IMR-90 (cell line): Measurements from ENCODE around the gene ITGB2. TPM values are rescaled to one million over a fixed set of nuclear protein-coding genes. Genes with fewer than 3 reads are reported as not detected.

Experiments used
- ATAC-seq: fragments of 200-7000 bp; cut with Tn5 transposase; 2 replicates; pipeline ENCODE4 v1.9.1; 2020; ENCODE audit warnings: low read depth, mild to moderate bottlenecking, moderate library complexity
- BruUV-seq: library from RNA; stranded (reverse); fragments of 400-500 nt; replicated peaks from 2 replicates; lab custom pipeline; 2021; lab: Mats Ljungman, UMichigan
- CTCF ChIA-PET: fragments of 300-600 bp; formaldehyde crosslinking; extraction: SDS; loops from one replicate; lab custom pipeline; 2021; ENCODE audit warnings: antibody characterized with exemption; lab: Yijun Ruan, JAX
- POLR2A ChIA-PET: fragments of 300-600 bp; sonication (Branson Sonifier 250); formaldehyde crosslinking; loops from one replicate; lab custom pipeline; 2022; ENCODE audit warnings: antibody characterized with exemption; ENCODE audit not compliant: unreplicated experiment; lab: Charles Lee
- DNase-seq: peaks from one replicate; pipeline ENCODE4 v3.0.0; 2013
- H2AFZ ChIP-seq: replicated peaks from 2 replicates; pipeline ENCODE3; 2013; ENCODE audit warnings: low read length, mild to moderate bottlenecking; ENCODE audit not compliant: poor library complexity
- H2AK5ac ChIP-seq: 2 replicates; pipeline ENCODE4 v1.6.1; 2013; ENCODE audit warnings: low read depth, low read length, inconsistent platforms
- H2AK9ac ChIP-seq: replicated peaks from 2 replicates; pipeline ENCODE3; 2013; ENCODE audit warnings: mild to moderate bottlenecking, low read depth, low read length, moderate library complexity; ENCODE audit not compliant: poor library complexity
- H2BK120ac ChIP-seq: 2 replicates; pipeline ENCODE4 v1.6.1; 2013; ENCODE audit warnings: low read depth, low read length, inconsistent platforms
- H2BK15ac ChIP-seq: 3 replicates; pipeline ENCODE4 v1.6.1; 2013; ENCODE audit warnings: low read depth, low read length, inconsistent platforms
- H2BK20ac ChIP-seq: 2 replicates; pipeline ENCODE4 v1.6.1; 2013; ENCODE audit warnings: low read depth, mild to moderate bottlenecking, inconsistent platforms, low read length, moderate library complexity
- H2BK5ac ChIP-seq: 2 replicates; pipeline ENCODE4 v1.6.1; 2013; ENCODE audit warnings: mild to moderate bottlenecking, low read depth, low read length, inconsistent platforms; ENCODE audit not compliant: poor library complexity, severe bottlenecking
- H3K14ac ChIP-seq: replicated peaks from 2 replicates; pipeline ENCODE4 v1.6.1; 2013; ENCODE audit warnings: low read depth, low read length, inconsistent platforms
- H3K18ac ChIP-seq: 2 replicates; pipeline ENCODE4 v1.6.1; 2013; ENCODE audit warnings: low read depth, low read length, control low read depth
- H3K23ac ChIP-seq: 2 replicates; pipeline ENCODE4 v1.6.1; 2013; ENCODE audit warnings: low read depth, low read length, inconsistent platforms
- H3K27ac ChIP-seq: 2 replicates; pipeline ENCODE4 v1.5.1; 2013; ENCODE audit warnings: mild to moderate bottlenecking, control low read depth, low read length; ENCODE audit not compliant: insufficient read depth
- H3K27me3 ChIP-seq: 2 replicates; pipeline ENCODE4 v1.6.1; 2013; ENCODE audit warnings: low read length; ENCODE audit not compliant: control insufficient read depth, insufficient read depth
- H3K36me3 ChIP-seq: 2 replicates; pipeline ENCODE4 v1.6.1; 2013; ENCODE audit warnings: low read length, mixed read lengths; ENCODE audit not compliant: control insufficient read depth, insufficient read depth
- H3K4ac ChIP-seq: 2 replicates; pipeline ENCODE4 v1.6.1; 2013; ENCODE audit warnings: low read depth, low read length, inconsistent platforms
- H3K4me1 ChIP-seq: 2 replicates; pipeline ENCODE4 v1.6.1; 2013; ENCODE audit warnings: low read length, mixed read lengths; ENCODE audit not compliant: control insufficient read depth, insufficient read depth
- H3K4me2 ChIP-seq: 2 replicates; pipeline ENCODE4 v1.6.1; 2013; ENCODE audit warnings: low read depth, mild to moderate bottlenecking, control low read depth, low read length, moderate library complexity
- H3K4me3 ChIP-seq: 2 replicates; pipeline ENCODE4 v1.5.1; 2013; ENCODE audit warnings: low read depth, mild to moderate bottlenecking, control low read depth, low read length, moderate library complexity; ENCODE audit not compliant: insufficient read depth
- H3K56ac ChIP-seq: 2 replicates; pipeline ENCODE4 v1.6.1; 2013; ENCODE audit warnings: low read length, inconsistent platforms; ENCODE audit not compliant: insufficient read depth; ENCODE audit errors: extremely low read depth
- H3K79me1 ChIP-seq, 2 experiments: 2 replicates each; pipeline ENCODE4 v1.6.1; 2013; ENCODE audit warnings: low read length in 2 of 2, inconsistent platforms in 1 of 2, low read depth in 1 of 2
- H3K9ac ChIP-seq: 2 replicates; pipeline ENCODE4 v1.6.1; 2013; ENCODE audit warnings: low read depth, low read length, control low read depth
- H3K9me1 ChIP-seq: 2 replicates; pipeline ENCODE4 v1.6.1; 2013; ENCODE audit warnings: low read length, inconsistent platforms; ENCODE audit not compliant: insufficient read depth
- H3K9me3 ChIP-seq: 2 replicates; pipeline ENCODE4 v1.6.1; 2013; ENCODE audit warnings: low read length; ENCODE audit not compliant: control insufficient read depth, insufficient read depth
- H4K20me1 ChIP-seq: 2 replicates; pipeline ENCODE4 v1.6.1; 2013; ENCODE audit warnings: low read length, inconsistent platforms; ENCODE audit not compliant: insufficient read depth
- H4K5ac ChIP-seq: 2 replicates; pipeline ENCODE4 v1.6.1; 2013; ENCODE audit warnings: mild to moderate bottlenecking, low read depth, low read length, control low read depth
- H4K8ac ChIP-seq, 2 experiments: 2 replicates each; pipeline ENCODE4 v1.6.1; 2013; ENCODE audit warnings: low read depth in 2 of 2, low read length in 2 of 2, control low read depth in 1 of 2, inconsistent platforms in 1 of 2
- H4K91ac ChIP-seq: 2 replicates; pipeline ENCODE4 v1.6.1; 2013; ENCODE audit warnings: low read depth, low read length, inconsistent platforms; ENCODE audit not compliant: insufficient read depth
- BHLHE40 ChIP-seq: fragments of 150-350 bp; IDR thresholded peaks from 2 replicates; pipeline ENCODE4 v1.6.1; 2016; ENCODE audit warnings: mild to moderate bottlenecking, low read depth, low read length
- CEBPB ChIP-seq: IDR thresholded peaks from 2 replicates; pipeline ENCODE4 v1.6.1; 2012; ENCODE audit warnings: low read depth, low read length, improper control_type of control experiment
- CHD1 ChIP-seq: IDR thresholded peaks from 2 replicates; pipeline ENCODE4 v1.6.1; 2012; ENCODE audit warnings: low read depth, low read length, improper control_type of control experiment
- CTCF ChIP-seq: conservative IDR thresholded peaks from 2 replicates; pipeline ENCODE4 v1.5.1; 2012; ENCODE audit warnings: mild to moderate bottlenecking, low read depth, low read length, improper control_type of control experiment
- ELK1 ChIP-seq: fragments of 150-350 bp; IDR thresholded peaks from 2 replicates; pipeline ENCODE4 v1.6.1; 2016; ENCODE audit warnings: low read depth, mild to moderate bottlenecking, low read length, moderate library complexity, borderline replicate concordance
- FOS ChIP-seq: fragments of 150-350 bp; IDR thresholded peaks from 2 replicates; pipeline ENCODE4 v1.6.1; 2016; ENCODE audit warnings: low read depth, low read length
- MAFK ChIP-seq: IDR thresholded peaks from 2 replicates; pipeline ENCODE4 v1.6.1; 2012; ENCODE audit warnings: low read depth, low read length, improper control_type of control experiment
- MAZ ChIP-seq: IDR thresholded peaks from 2 replicates; pipeline ENCODE4 v1.6.1; 2012; ENCODE audit warnings: low read depth, mild to moderate bottlenecking, low read length, improper control_type of control experiment, moderate library complexity, borderline replicate concordance
- MXI1 ChIP-seq: IDR thresholded peaks from 2 replicates; pipeline ENCODE4 v1.6.1; 2012; ENCODE audit warnings: low read depth, mild to moderate bottlenecking, low read length, moderate library complexity, borderline replicate concordance
- NFE2L2 ChIP-seq: fragments of 150-350 bp; IDR thresholded peaks from 2 replicates; pipeline ENCODE4 v1.6.1; 2016; ENCODE audit warnings: low read depth, mild to moderate bottlenecking, low read length
- POLR2A ChIP-seq: IDR thresholded peaks from 2 replicates; pipeline ENCODE4 v1.6.1; 2012; ENCODE audit warnings: mild to moderate bottlenecking, low read depth, low read length
- RAD21 ChIP-seq: IDR thresholded peaks from 2 replicates; pipeline ENCODE4 v1.6.1; 2012; ENCODE audit warnings: low read length, improper control_type of control experiment
- RCOR1 ChIP-seq: IDR thresholded peaks from 2 replicates; pipeline ENCODE4 v1.6.1; 2012; ENCODE audit warnings: mild to moderate bottlenecking, low read length, improper control_type of control experiment; ENCODE audit not compliant: insufficient replicate concordance
- RFX5 ChIP-seq: IDR thresholded peaks from 2 replicates; pipeline ENCODE4 v1.8.0; 2012; ENCODE audit warnings: low read depth, mild to moderate bottlenecking, low read length, moderate library complexity
- SMC3 ChIP-seq: fragments of 150-350 bp; IDR thresholded peaks from 2 replicates; pipeline ENCODE4 v1.6.1; 2016; ENCODE audit warnings: low read depth, mild to moderate bottlenecking, antibody characterized with exemption, low read length, moderate library complexity
- USF2 ChIP-seq: fragments of 150-350 bp; IDR thresholded peaks from 2 replicates; pipeline ENCODE4 v1.6.1; 2017; ENCODE audit warnings: mild to moderate bottlenecking, antibody characterized with exemption, low read length, low read depth
- WGBS, 2 experiments: methylation state at CpG; one replicate each; pipeline versions ENCODE4 v1.1.5 to v1.1.7; 2013; ENCODE audit warnings: missing lambda C conversion rate in 2 of 2; ENCODE audit not compliant: insufficient read length in 1 of 2; ENCODE audit errors: extremely low coverage in 2 of 2; 5-methylcytosine and 5-hydroxymethylcytosine counted together
- dilution Hi-C: fragments of 300-500 bp; cut with HindIII; formaldehyde crosslinking; loops from one replicate; pipeline ENCODE4 v1.14.3; 2018; ENCODE audit warnings: low sequenced_read_pairs; ENCODE audit not compliant: unreplicated experiment
- in situ Hi-C: fragments of 300-500 bp; cut with MboI; formaldehyde crosslinking; loops from 3 replicates; pipeline ENCODE4 v1.14.3; 2019; ENCODE audit warnings: low sequenced_read_pairs, inconsistent platforms, mixed read lengths
- intact Hi-C: fragments of 100-400 bp; cut with micrococcal nuclease; formaldehyde crosslinking; loops from 2 replicates; pipeline ENCODE4 v1.10.0; 2022
- polyA plus RNA-seq, 3 experiments: library from polyadenylated mRNA; depleted of rRNA; stranded (reverse); fragments of >200 nt; gene quantifications; 2 replicates each; pipeline ENCODE4 v1.2.3, GENCODE V29; 2012; ENCODE audit warnings: low replicate concordance in 1 of 3
- total RNA-seq: library from RNA; depleted of rRNA; stranded (reverse); fragments of >200 nt; gene quantifications from 2 replicates; pipeline ENCODE4 v1.2.3, GENCODE V29; 2012

The ITGB2 gene
- total and polyA plus RNA-seq, 2 of the 4 experiments (the other 2 are of a cell fraction), result 0.14 TPM; not detected in 1

GRCh38 chr21:44874240-44874496 lies 46.5 kb downstream of the ITGB2 start:
- H3K36me3 ChIP-seq, result no peaks in the 10 kb centered on the region
- H3K9me1 ChIP-seq, result peaks cover 12% of the 10 kb centered on the region
- no peak overlapping the region for H2BK20ac ChIP-seq
- peaks cover 39% of the 10 kb centered on the region for H4K20me1 ChIP-seq
- H3K23ac ChIP-seq, result peak overlapping the region; percentile 72
- H3K27me3 ChIP-seq, result no peaks in the 10 kb centered on the region
- H4K5ac ChIP-seq, result peak overlapping the region; percentile 43
- H3K18ac ChIP-seq, result peak overlapping the region; percentile 4; the same call in 1 of the 2 replicates
- no peaks in the 10 kb centered on the region for H3K9me3 ChIP-seq
- peak overlapping the region; percentile 29 for H2AK9ac ChIP-seq
- ATAC-seq (no peak), DNase-seq (no peak)
- peak overlapping the region; percentile 77 for H3K4me3 ChIP-seq
- peak overlapping the region; percentile 85 for H3K4me2 ChIP-seq
- peak overlapping the region; percentile 70 for H3K9ac ChIP-seq
- peak overlapping the region; percentile 77 for H3K4ac ChIP-seq
- no peak for TF ChIP-seq RCOR1
- no peak for TF ChIP-seq MAFK
- TF ChIP-seq RAD21, result no peak
- TF ChIP-seq MXI1, result no peak
- TF ChIP-seq CTCF, result no peak
- no peak for TF ChIP-seq CHD1
- TF ChIP-seq FOS, result no peak
- no peak for TF ChIP-seq BHLHE40
- TF ChIP-seq RFX5, result no peak
- no peak for TF ChIP-seq CEBPB
- TF ChIP-seq POLR2A, result no peak
- no peak for TF ChIP-seq NFE2L2
- TF ChIP-seq ELK1, result no peak
- no peak for TF ChIP-seq USF2
- TF ChIP-seq MAZ, result no peak
- TF ChIP-seq SMC3, result no peak
- intact Hi-C loops (loop anchor here (5.0 to 10.0 kb wide), 4 partner anchors 53 to 261 kb away; partner anchors contain the start of genes SUMO3 and UBE2G2), in situ Hi-C loops (no loop called here), dilution Hi-C loops (no loop called here)
- peak overlapping the region; percentile 62; the same call in 1 of the 2 replicates for H3K56ac ChIP-seq
- peak overlapping the region; percentile 90 to 94 for H4K8ac ChIP-seq
- peak overlapping the region; percentile 75 for H3K27ac ChIP-seq
- peak overlapping the region; percentile 56 for H3K14ac ChIP-seq
- H2AK5ac ChIP-seq, result peak overlapping the region; percentile 65
- H3K4me1 ChIP-seq, result peaks cover 14% of the 10 kb centered on the region
- peak overlapping the region; percentile 24; the same call in 1 of the 2 replicates for H2BK120ac ChIP-seq
- H2AFZ ChIP-seq, result peak overlapping the region; percentile 95
- no TSS peak for BruUV-seq
- POLR2A ChIA-PET, result interaction anchor here (0.6 kb wide), 1 partner anchor 28 kb away, joined by 3 read pairs; no protein-coding TSS in a partner anchor
- peak overlapping the region; percentile 74 for H2BK5ac ChIP-seq
- H2BK15ac ChIP-seq, result peak overlapping the region; percentile 27; the same call in 1 of the 3 replicates
- 13% methylated on average over 7 of the region's 20 CpGs; no CpG with 5 or more reads in 1 of the 2 experiments for WGBS, 2 experiments
- H3K79me1 ChIP-seq, result peaks cover 5 to 39% of the 10 kb centered on the region in 2 experiments; a peak in 3 of 4 replicates
- H4K91ac ChIP-seq, result peak overlapping the region; percentile 12; the same call in 1 of the 2 replicates
- CTCF ChIA-PET, result no interaction called here
